Testis (tissue), 2 donors: ENCODE measurements around the gene SAFB2.

Experiments
- POLR2A ChIP-seq: fragments of 450-650 bp; IDR thresholded peaks from one replicate; pipeline ENCODE4 v1.6.1; 2017; ENCODE audit warnings: antibody characterized with exemption, mild to moderate bottlenecking, moderate library complexity
- TF ChIP-seq, protein P1 (sequence below), 3 experiments: fragments of 450-650 bp in 2 of 3; fragments of 200-600 bp in 1 of 3; sonication (generic) in 1 of 3; IDR thresholded peaks; one replicate each; pipeline ENCODE4 v1.5.1; 2016 to 2019; ENCODE audit warnings: antibody characterized with exemption in 3 of 3, mild to moderate bottlenecking in 2 of 3, moderate library complexity in 1 of 3

DNA sequence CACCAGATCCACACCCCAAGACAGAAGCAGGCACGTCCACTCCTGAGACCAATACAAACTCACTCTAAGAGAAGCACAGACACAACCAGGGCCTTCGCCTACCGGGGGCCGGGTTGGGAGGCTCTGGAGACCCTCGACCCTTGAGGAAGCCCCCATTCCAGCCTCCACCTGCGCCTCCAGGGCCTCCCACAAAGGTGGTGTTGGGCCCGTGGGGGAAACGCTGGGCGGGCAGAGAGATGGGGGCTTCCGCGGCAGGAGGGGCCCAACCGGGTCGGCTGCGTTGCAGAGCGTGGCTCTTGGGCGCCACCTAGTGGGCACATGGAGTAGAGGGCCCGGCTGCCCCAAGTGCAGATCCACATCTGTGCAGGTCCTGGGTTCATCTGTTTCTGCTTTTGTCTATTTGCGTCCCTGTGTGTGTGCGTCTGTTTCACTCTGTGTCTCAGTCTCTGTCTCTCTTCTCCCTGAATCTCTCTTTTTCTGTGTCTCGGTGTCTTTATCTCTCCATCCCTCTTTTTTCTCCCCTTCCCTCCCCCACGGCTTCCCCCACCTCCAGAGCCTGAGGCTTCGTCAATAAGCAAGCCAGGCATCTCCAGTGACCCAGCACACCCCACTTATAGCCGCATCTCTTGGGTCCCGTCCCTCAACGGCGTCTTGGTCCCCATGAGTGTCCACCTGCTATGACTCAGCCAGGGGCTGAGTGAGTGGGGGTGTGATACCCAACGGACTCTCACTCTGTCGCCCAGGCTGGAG is 44.3 kb downstream of the SAFB2 start:
- TF ChIP-seq, protein P1, sequence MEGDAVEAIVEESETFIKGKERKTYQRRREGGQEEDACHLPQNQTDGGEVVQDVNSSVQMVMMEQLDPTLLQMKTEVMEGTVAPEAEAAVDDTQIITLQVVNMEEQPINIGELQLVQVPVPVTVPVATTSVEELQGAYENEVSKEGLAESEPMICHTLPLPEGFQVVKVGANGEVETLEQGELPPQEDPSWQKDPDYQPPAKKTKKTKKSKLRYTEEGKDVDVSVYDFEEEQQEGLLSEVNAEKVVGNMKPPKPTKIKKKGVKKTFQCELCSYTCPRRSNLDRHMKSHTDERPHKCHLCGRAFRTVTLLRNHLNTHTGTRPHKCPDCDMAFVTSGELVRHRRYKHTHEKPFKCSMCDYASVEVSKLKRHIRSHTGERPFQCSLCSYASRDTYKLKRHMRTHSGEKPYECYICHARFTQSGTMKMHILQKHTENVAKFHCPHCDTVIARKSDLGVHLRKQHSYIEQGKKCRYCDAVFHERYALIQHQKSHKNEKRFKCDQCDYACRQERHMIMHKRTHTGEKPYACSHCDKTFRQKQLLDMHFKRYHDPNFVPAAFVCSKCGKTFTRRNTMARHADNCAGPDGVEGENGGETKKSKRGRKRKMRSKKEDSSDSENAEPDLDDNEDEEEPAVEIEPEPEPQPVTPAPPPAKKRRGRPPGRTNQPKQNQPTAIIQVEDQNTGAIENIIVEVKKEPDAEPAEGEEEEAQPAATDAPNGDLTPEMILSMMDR (IDR thresholded peaks at IDR 0.05), result peak; percentile 75 to 98 (median 95)
- TF ChIP-seq POLR2A, result no peak
